ENCODE data around the gene PPP4R4. TPM values are rescaled to one million over a fixed set of nuclear protein-coding genes. Genes with fewer than 3 reads are reported as not detected.

The PPP4R4 gene, protein sequence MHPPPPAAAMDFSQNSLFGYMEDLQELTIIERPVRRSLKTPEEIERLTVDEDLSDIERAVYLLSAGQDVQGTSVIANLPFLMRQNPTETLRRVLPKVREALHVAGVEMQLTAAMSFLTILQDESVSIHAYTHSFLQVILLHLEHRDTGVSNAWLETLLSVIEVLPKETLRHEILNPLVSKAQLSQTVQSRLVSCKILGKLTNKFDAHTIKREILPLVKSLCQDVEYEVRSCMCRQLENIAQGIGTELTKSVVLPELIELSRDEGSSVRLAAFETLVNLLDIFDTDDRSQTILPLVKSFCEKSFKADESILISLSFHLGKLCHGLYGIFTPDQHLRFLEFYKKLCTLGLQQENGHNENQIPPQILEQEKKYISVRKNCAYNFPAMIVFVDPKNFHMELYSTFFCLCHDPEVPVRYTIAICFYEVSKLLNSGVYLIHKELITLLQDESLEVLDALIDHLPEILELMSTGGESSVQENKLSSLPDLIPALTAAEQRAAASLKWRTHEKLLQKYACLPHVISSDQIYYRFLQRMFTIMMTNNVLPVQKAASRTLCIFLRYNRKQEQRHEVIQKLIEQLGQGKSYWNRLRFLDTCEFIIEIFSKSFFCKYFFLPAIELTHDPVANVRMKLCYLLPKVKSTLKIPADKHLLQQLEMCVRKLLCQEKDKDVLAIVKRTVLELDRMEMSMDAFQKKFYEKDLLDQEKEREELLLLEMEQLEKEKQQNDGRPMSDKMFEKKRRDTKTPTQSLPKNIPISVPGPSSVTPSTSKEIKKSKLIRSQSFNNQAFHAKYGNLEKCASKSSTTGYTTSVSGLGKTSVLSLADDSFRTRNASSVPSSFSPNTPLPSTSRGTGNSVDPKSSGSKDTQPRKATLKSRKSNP
- 1.8 and 10.4 TPM in 2 replicates for total RNA-seq (ENCODE audit: low replicate concordance)

GRCh38 chr14:94173885-94174603 is at the start of gene PPP4R4:
Gene PPP4R4 (plus strand): TSS chr14:94174322. CDS start chr14:94174466, 144 bp downstream.

DNA sequence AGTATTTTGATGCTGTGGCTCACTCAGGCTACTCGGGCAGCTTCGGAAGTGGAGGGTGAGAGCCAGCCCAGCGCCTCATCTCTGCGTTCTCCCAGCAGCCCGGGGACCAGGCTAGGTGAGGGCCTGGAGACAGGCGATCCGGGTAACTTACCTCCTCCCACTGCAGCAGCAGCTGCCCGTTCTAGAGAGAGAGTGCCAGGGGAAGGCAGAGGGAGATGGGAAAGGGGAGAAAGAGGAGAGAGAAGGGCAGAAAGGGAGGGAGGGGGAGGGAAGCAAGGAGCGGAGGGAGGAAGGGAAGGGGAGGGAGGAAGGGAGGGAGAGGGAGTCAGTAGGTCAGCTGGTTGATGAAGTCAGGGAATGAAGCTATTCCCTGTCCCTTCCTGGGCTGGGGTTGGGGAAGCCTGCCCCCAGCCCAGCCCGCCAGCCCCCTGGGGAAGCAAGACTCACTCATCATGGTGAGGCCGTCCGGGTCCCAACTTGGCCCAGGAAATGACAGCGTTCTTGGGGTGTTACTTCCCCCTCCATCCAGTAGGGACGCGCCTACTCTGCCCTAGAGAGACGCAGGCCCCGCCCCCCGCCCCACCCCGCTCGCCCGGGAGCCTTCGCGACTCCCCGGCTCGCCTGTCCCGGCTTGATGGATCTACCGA is 44.9 kb upstream of the PPP4R4 start, which contains the start of gene IFI27L2:
IFI27L2 (minus strand) TSS at position 494 of the 647 bp plus-strand sequence; CDS start at position 454, 40 bp downstream.

DNA sequence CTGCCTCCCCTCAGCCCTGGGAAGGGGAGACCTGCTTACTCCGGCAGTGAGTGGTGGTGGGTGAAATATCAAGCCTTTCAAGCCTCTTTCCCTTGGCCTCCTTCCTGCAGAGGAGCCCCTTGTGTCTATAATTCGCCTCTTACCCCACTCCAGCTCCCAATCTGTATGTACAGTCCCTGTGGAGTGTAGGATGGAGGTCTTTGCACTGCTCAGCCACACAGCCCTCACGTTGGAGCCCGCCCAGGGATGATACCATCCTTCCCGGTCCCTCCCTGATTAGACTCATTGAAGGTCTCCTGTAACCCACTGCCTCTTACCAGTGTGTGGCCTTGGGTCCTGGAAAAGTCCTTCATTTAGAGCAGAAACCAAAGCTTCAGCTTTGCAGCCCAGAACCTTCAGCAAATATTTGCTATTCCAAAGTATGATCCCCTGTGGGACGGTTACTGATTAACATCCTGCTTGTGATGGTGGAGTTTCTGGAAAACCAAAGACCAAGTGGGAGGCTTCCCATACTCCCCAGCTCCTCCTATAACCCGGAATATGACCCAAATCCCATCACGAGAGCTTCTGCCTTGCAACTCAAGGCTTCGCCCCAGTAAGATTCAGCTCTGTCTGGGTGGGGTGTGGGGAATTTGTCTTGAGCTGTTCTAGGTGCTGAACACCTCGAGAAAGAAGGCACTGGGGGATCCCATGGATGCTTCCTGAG is 118.9 kb downstream of the PPP4R4 start, which contains the start of gene SERPINA10:
SERPINA10 (minus strand) TSS at position 397 of the 706 bp plus-strand sequence. CDS start 2,675 bp downstream, outside the sequence.

GRCh38 chr14:94322648-94323570 is 148.8 kb downstream of the PPP4R4 start, which contains the start of gene SERPINA6:
Gene SERPINA6 (minus strand): TSS chr14:94323336. CDS start chr14:94314648, 8,688 bp downstream.

Other genes starting within 250 kb of the PPP4R4 start
- not detected in 2 replicates for gene FAM181A, start 247.0 kb upstream of the PPP4R4 start, total RNA-seq (ENCODE audit: low replicate concordance)
- 0.23 and 0.35 TPM in 2 replicates for gene ASB2, start 197.8 kb upstream of the PPP4R4 start, total RNA-seq (ENCODE audit: low replicate concordance)
- not detected in 2 replicates for gene CCDC197, start 177.0 kb upstream of the PPP4R4 start, total RNA-seq (ENCODE audit: low replicate concordance)
- gene OTUB2, start 148.0 kb upstream of the PPP4R4 start, total RNA-seq (ENCODE audit: low replicate concordance), result 1.3 and 1.5 TPM in 2 replicates
- 97.5 and 98.4 TPM in 2 replicates for gene DDX24, start 93.1 kb upstream of the PPP4R4 start, total RNA-seq (ENCODE audit: low replicate concordance)
- 17.4 and 40.3 TPM in 2 replicates for gene IFI27L1, start 93.0 kb upstream of the PPP4R4 start, total RNA-seq (ENCODE audit: low replicate concordance)
- gene IFI27, start 63.6 kb upstream of the PPP4R4 start, total RNA-seq (ENCODE audit: low replicate concordance), result 30.8 and 34.5 TPM in 2 replicates
- gene IFI27L2, start 44.7 kb upstream of the PPP4R4 start, total RNA-seq (ENCODE audit: low replicate concordance), result 184 and 406 TPM in 2 replicates
- not detected in 2 replicates for gene SERPINA10, start 118.9 kb downstream of the PPP4R4 start, total RNA-seq (ENCODE audit: low replicate concordance)
- gene SERPINA6, start 149.0 kb downstream of the PPP4R4 start, total RNA-seq (ENCODE audit: low replicate concordance), result not detected in 2 replicates
- gene SERPINA2, start 192.4 kb downstream of the PPP4R4 start, total RNA-seq (ENCODE audit: low replicate concordance), result not detected in 2 replicates
- 0.08 TPM in 1 of 2 replicates, not detected in the other for gene SERPINA1, start 214.3 kb downstream of the PPP4R4 start, total RNA-seq (ENCODE audit: low replicate concordance)